HEK293 (cell line): ENCODE data around the gene IGFBPL1.
A peak's percentile ranks its signal among the peaks of the same experiment; 100 is the strongest.

Source experiments
- CTCF ChIA-PET: fragments of 350-600 bp; formaldehyde crosslinking; extraction: SDS; loops from one replicate; lab custom pipeline; 2021; ENCODE audit warnings: antibody characterized with exemption; lab: Yijun Ruan, JAX
- POLR2A ChIA-PET: fragments of 300-600 bp; formaldehyde crosslinking; extraction: SDS; loops from one replicate; lab custom pipeline; 2020; ENCODE audit warnings: antibody characterized with exemption, inconsistent platforms; lab: Yijun Ruan, JAX
- H3K27ac ChIP-seq: fragments of 200-500 bp; sonication (Bioruptor generic); 2 replicates; pipeline ENCODE4 v1.5.1; 2014; ENCODE audit warnings: low read depth, low read length, control low read depth, inconsistent platforms; ENCODE audit errors: extremely low read depth
- H3K36me3 ChIP-seq, 2 experiments: fragments of 200-500 bp in 1 of 2; sonication (Bioruptor generic) in 1 of 2; 1 replicate in 1 of 2; 2 replicates in 1 of 2; pipeline ENCODE4 v1.5.1; 2014 to 2017; ENCODE audit warnings: inconsistent platforms in 2 of 2, low read length in 2 of 2; ENCODE audit not compliant: control insufficient read depth in 2 of 2, insufficient read depth in 1 of 2
- H3K4me1 ChIP-seq: fragments of 200-500 bp; sonication (Bioruptor generic); 2 replicates; pipeline ENCODE4 v1.5.1; 2014; ENCODE audit warnings: mild to moderate bottlenecking, low read length, inconsistent platforms; ENCODE audit not compliant: control insufficient read depth, insufficient read depth
- H3K4me3 ChIP-seq: 2 replicates; pipeline ENCODE4 v1.5.1; 2011; ENCODE audit warnings: low read depth, mild to moderate bottlenecking, control low read depth, low read length, moderate library complexity
- H3K9me3 ChIP-seq: fragments of 200-500 bp; sonication (Bioruptor generic); 2 replicates; pipeline ENCODE4 v1.5.1; 2014; ENCODE audit warnings: low read depth, low read length, inconsistent platforms; ENCODE audit not compliant: control insufficient read depth, insufficient read depth
- GLI2 ChIP-seq: fragments of 450-650 bp; formaldehyde crosslinking; IDR thresholded peaks from 2 replicates; pipeline ENCODE4; 2017; ENCODE audit warnings: missing biosample characterization, missing genetic modification characterization, low read depth, borderline replicate concordance
- MYNN ChIP-seq: fragments of 450-650 bp; formaldehyde crosslinking; IDR thresholded peaks from 2 replicates; pipeline ENCODE4 v1.5.1; 2016; ENCODE audit warnings: missing biosample characterization, missing genetic modification characterization, borderline replicate concordance
- SP7 ChIP-seq: fragments of 450-650 bp; formaldehyde crosslinking; IDR thresholded peaks from 2 replicates; pipeline ENCODE4 v1.5.1; 2016; ENCODE audit warnings: missing biosample characterization, missing genetic modification characterization
- ZBTB11 ChIP-seq: fragments of 450-650 bp; formaldehyde crosslinking; conservative IDR thresholded peaks from 2 replicates; pipeline ENCODE4 v1.5.1; 2016; ENCODE audit warnings: low read depth, missing biosample characterization, missing genetic modification characterization
- ZFHX2 ChIP-seq: fragments of 450-650 bp; formaldehyde crosslinking; conservative IDR thresholded peaks from 2 replicates; pipeline ENCODE4 v1.5.1; 2016; ENCODE audit warnings: missing biosample characterization, missing genetic modification characterization
- ZNF114 ChIP-seq: fragments of 450-650 bp; formaldehyde crosslinking; IDR thresholded peaks from 2 replicates; pipeline ENCODE4 v1.5.0; 2017; ENCODE audit warnings: missing biosample characterization, missing genetic modification characterization
- ZNF140 ChIP-seq: fragments of 450-650 bp; formaldehyde crosslinking; IDR thresholded peaks from 2 replicates; pipeline ENCODE4 v1.5.1; 2016; ENCODE audit warnings: missing biosample characterization, missing genetic modification characterization
- ZNF221 ChIP-seq: fragments of 450-650 bp; formaldehyde crosslinking; IDR thresholded peaks from 2 replicates; pipeline ENCODE4 v1.5.1; 2017; ENCODE audit warnings: missing biosample characterization, missing genetic modification characterization, borderline replicate concordance
- ZNF24 ChIP-seq: fragments of 450-650 bp; formaldehyde crosslinking; IDR thresholded peaks from 2 replicates; pipeline ENCODE4 v1.5.1; 2016; ENCODE audit warnings: missing biosample characterization, missing genetic modification characterization
- ZNF248 ChIP-seq: fragments of 450-650 bp; formaldehyde crosslinking; IDR thresholded peaks from 2 replicates; pipeline ENCODE4 v1.5.1; 2017; ENCODE audit warnings: missing biosample characterization, missing genetic modification characterization
- ZNF280D ChIP-seq: fragments of 450-650 bp; formaldehyde crosslinking; IDR thresholded peaks from 2 replicates; pipeline ENCODE4 v1.5.1; 2016; ENCODE audit warnings: missing biosample characterization, missing genetic modification characterization
- ZNF335 ChIP-seq: fragments of 450-650 bp; formaldehyde crosslinking; conservative IDR thresholded peaks from 2 replicates; pipeline ENCODE4 v1.5.1; 2016; ENCODE audit warnings: missing biosample characterization, missing genetic modification characterization
- ZNF391 ChIP-seq: fragments of 450-650 bp; formaldehyde crosslinking; IDR thresholded peaks from 2 replicates; pipeline ENCODE4 v1.5.1; 2016; ENCODE audit warnings: low read depth, missing biosample characterization, missing genetic modification characterization, borderline replicate concordance
- ZNF514 ChIP-seq: fragments of 450-650 bp; formaldehyde crosslinking; IDR thresholded peaks from 2 replicates; pipeline ENCODE4 v1.5.1; 2016; ENCODE audit warnings: missing biosample characterization, missing genetic modification characterization
- ZNF521 ChIP-seq: fragments of 450-650 bp; formaldehyde crosslinking; IDR thresholded peaks from 2 replicates; pipeline ENCODE4 v1.5.1; 2017; ENCODE audit warnings: missing biosample characterization, mild to moderate bottlenecking, missing genetic modification characterization
- ZNF548 ChIP-seq: fragments of 450-650 bp; formaldehyde crosslinking; IDR thresholded peaks from 2 replicates; pipeline ENCODE4 v1.5.1; 2016; ENCODE audit warnings: missing biosample characterization, missing genetic modification characterization
- ZNF555 ChIP-seq: fragments of 450-650 bp; formaldehyde crosslinking; conservative IDR thresholded peaks from 2 replicates; pipeline ENCODE4 v1.5.1; 2017; ENCODE audit warnings: missing biosample characterization, mild to moderate bottlenecking, missing genetic modification characterization, inconsistent platforms
- ZNF654 ChIP-seq: fragments of 450-650 bp; formaldehyde crosslinking; IDR thresholded peaks from 2 replicates; pipeline ENCODE4 v1.5.1; 2016; ENCODE audit warnings: low read depth, missing biosample characterization, missing genetic modification characterization
- ZNF677 ChIP-seq: fragments of 450-650 bp; IDR thresholded peaks from 2 replicates; pipeline ENCODE4 v1.5.0; 2018; ENCODE audit warnings: missing biosample characterization, mild to moderate bottlenecking, missing genetic modification characterization, moderate library complexity
- ZNF707 ChIP-seq: fragments of 450-650 bp; formaldehyde crosslinking; IDR thresholded peaks from 2 replicates; pipeline ENCODE4 v1.5.1; 2016; ENCODE audit warnings: missing biosample characterization, missing genetic modification characterization
- ZNF792 ChIP-seq: fragments of 450-650 bp; formaldehyde crosslinking; IDR thresholded peaks from 2 replicates; pipeline ENCODE4 v1.5.1; 2016; ENCODE audit warnings: missing biosample characterization, missing genetic modification characterization
- ZNF843 ChIP-seq: fragments of 450-650 bp; formaldehyde crosslinking; IDR thresholded peaks from 2 replicates; pipeline ENCODE4 v1.5.1; 2016; ENCODE audit warnings: missing biosample characterization, missing genetic modification characterization

Gene IGFBPL1

DNA sequence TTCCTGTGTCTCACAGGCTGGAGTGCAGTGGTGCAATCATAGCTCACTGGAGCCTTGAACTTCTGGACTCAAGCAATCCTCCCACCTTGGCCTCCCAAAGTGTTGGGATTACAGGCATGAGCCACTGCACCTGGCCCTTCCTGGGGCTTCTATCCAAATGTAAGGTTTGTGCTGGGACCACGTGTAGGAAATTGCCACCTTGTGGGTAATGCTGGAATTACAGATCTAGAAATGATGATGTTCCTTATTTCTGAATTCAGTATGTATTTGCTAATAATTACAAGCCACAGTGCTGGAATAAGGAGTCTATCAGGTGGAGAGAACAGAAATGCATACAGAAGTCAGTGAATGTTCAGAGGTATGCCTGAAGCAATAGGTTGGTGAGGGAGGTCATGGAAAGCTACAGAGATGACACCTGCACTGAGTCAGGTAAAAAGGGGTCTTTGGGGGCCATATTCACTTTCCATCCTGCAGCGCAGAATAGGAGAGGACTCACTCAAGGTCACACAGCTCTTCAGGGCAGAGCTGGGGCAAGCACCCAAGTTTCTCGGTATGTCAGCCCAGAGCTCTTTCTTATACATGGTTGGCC, 8.8 kb upstream of the IGFBPL1 start:
- TF ChIP-seq ZNF114 (no peak), ZNF654 (tag by site-specific recombination) (peak; percentile 27; the same call in 1 of the 2 replicates), ZNF335 (tag by site-specific recombination) (0 out of 2 replicates have a peak, but pooled peaks have one; percentile 24)
- H3K36me3 ChIP-seq = no peaks in the 10 kb centered on the region
- H3K4me3 ChIP-seq = no peak overlapping the region
- POLR2A ChIA-PET = no interaction called here
- CTCF ChIA-PET = interaction anchor here (0.5 to 6.5 kb wide), 19 partner anchors 9 to 801 kb away, joined by 3 to 58 read pairs (median 3); partner anchors contain the start of gene ANKRD18A
- no peaks in the 10 kb centered on the region for H3K4me1 ChIP-seq
- no peaks in the 10 kb centered on the region for H3K9me3 ChIP-seq
- no peak overlapping the region for H3K27ac ChIP-seq

DNA sequence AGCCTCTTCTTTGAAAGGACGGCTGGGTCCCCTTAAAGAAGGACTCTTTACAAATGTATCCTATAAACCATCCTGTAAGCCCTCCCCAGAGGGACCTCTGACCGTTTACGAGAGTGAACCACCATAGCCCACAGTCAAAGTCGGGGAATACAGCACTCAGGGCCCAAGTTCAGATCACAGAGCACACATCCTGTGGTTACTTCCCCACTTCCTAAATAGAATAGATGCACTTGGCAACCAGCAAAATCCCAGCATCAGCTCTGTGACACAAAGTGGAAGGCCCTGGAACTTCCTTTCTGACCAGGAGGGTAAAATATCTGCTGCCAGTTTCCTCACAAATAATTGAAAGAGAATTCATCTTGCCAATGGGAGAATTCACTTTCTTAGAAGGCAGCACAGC, 6.9 kb upstream of the IGFBPL1 start:
- ChIA-PET CTCF (interaction anchor here (0.7 to 1.5 kb wide), 2 partner anchors 26 to 140 kb away, joined by 3 read pairs; no protein-coding TSS in a partner anchor), POLR2A (no interaction called here)
- TF ChIP-seq ZFHX2 (tag by site-specific recombination) (no peak), ZNF221 (tag by site-specific recombination) (no peak), ZNF677 (no peak), ZNF24 (tag by site-specific recombination) (no peak), ZNF843 (tag by site-specific recombination) (no peak), ZNF555 (tag by site-specific recombination) (no peak), ZNF280D (tag by site-specific recombination) (no peak), ZBTB11 (no peak), ZNF792 (no peak), SP7 (tag by site-specific recombination) (no peak), ZNF707 (tag by site-specific recombination) (no peak), ZNF514 (tag by site-specific recombination) (no peak), ZNF248 (tag by site-specific recombination) (no peak), GLI2 (tag by site-specific recombination) (no peak), ZNF391 (tag by site-specific recombination) (no peak), MYNN (tag by site-specific recombination) (no peak), ZNF548 (no peak), ZNF140 (no peak), ZNF521 (tag by site-specific recombination) (no peak)
- Histone ChIP-seq H3K4me1 (no peaks in the 10 kb centered on the region), H3K9me3 (no peaks in the 10 kb centered on the region), H3K4me3 (no peak overlapping the region), H3K27ac (no peak overlapping the region), H3K36me3 (no peaks in the 10 kb centered on the region)
